GM06990 (cell line): Measurements from ENCODE around the gene TCP10L.

Source experiments
- DNase-seq: peaks from one replicate; pipeline ENCODE4 v3.0.0-alpha.2; 2011; ENCODE audit not compliant: insufficient read length; ENCODE audit errors: extremely low read depth
- H3K27me3 ChIP-seq: replicated peaks from 2 replicates; pipeline ENCODE4 v1.6.0; 2011; ENCODE audit warnings: low read length; ENCODE audit not compliant: control insufficient read depth, insufficient read depth
- H3K36me3 ChIP-seq: 2 replicates; pipeline ENCODE4 v1.5.1; 2011; ENCODE audit warnings: low read length; ENCODE audit not compliant: control insufficient read depth, insufficient read depth
- H3K4me3 ChIP-seq: replicated peaks from 2 replicates; pipeline ENCODE4 v1.5.1; 2011; ENCODE audit warnings: low read depth, mild to moderate bottlenecking, control low read depth, low read length
- CTCF ChIP-seq: IDR thresholded peaks from 2 replicates; pipeline ENCODE4 v1.5.1; 2011; ENCODE audit warnings: low read length, control low read depth, mild to moderate bottlenecking, inconsistent platforms; ENCODE audit not compliant: insufficient read depth, poor library complexity, severe bottlenecking

The TCP10L gene

GRCh38 chr21:32559006-32559610, 26.2 kb downstream of the TCP10L start:
- no peak for TF ChIP-seq CTCF
- H3K36me3 ChIP-seq, result no peaks in the 10 kb centered on the region
- H3K27me3 ChIP-seq, result no peaks in the 10 kb centered on the region
- H3K4me3 ChIP-seq, result no peak overlapping the region
- DNase-seq, result no peak

- H3K4me3 ChIP-seq, result no peak overlapping the region
- no peak for TF ChIP-seq CTCF
- H3K36me3 ChIP-seq, result no peaks in the 10 kb centered on the region
- no peaks in the 10 kb centered on the region for H3K27me3 ChIP-seq
- no peak for DNase-seq
Observed at GRCh38 chr21:32558106-32558505, 27.2 kb downstream of the TCP10L start.

- H3K36me3 ChIP-seq, result no peaks in the 10 kb centered on the region
- H3K4me3 ChIP-seq, result no peak overlapping the region
- H3K27me3 ChIP-seq, result no peaks in the 10 kb centered on the region; the same call in 1 of the 2 replicates
- TF ChIP-seq CTCF, result no peak
- no peak for DNase-seq
Observed at GRCh38 chr21:32554832-32555638, 30.3 kb downstream of the TCP10L start.

- DNase-seq, result no peak
- no peaks in the 10 kb centered on the region for H3K36me3 ChIP-seq
- no peak overlapping the region for H3K4me3 ChIP-seq
- H3K27me3 ChIP-seq, result no peaks in the 10 kb centered on the region; the same call in 1 of the 2 replicates
- no peak for TF ChIP-seq CTCF
Observed at GRCh38 chr21:32549886-32550285, 35.4 kb downstream of the TCP10L start.

- H3K36me3 ChIP-seq, result no peaks in the 10 kb centered on the region
- no peak for TF ChIP-seq CTCF
- no peak for DNase-seq
- H3K27me3 ChIP-seq, result no peaks in the 10 kb centered on the region; the same call in 1 of the 2 replicates
- H3K4me3 ChIP-seq, result no peak overlapping the region
Observed at GRCh38 chr21:32549440-32549839, 35.9 kb downstream of the TCP10L start.
